ENCODE results near the gene GLG1. TPM values are rescaled to one million over a fixed set of nuclear protein-coding genes. Genes with fewer than 3 reads are reported as not detected.

GLG1 gene
- total RNA-seq, 1 donor = 191 TPM

GRCh38 chr16:74460542-74460941 is 146.4 kb downstream of the GLG1 start:
- H2AFZ ChIP-seq (ENCODE audit: low read length) = no peak overlapping the region
- peaks cover 60% of the 10 kb centered on the region for H3K36me3 ChIP-seq (ENCODE audit: insufficient read depth, low read length)
- H3K79me2 ChIP-seq (ENCODE audit: insufficient read depth, low read length) = no peaks in the 10 kb centered on the region
- peaks cover 20% of the 10 kb centered on the region for H3K4me1 ChIP-seq (ENCODE audit: insufficient read depth, low read length)
- no peak overlapping the region for H3K27ac ChIP-seq (ENCODE audit: low read depth, low read length)
- no peaks in the 10 kb centered on the region for H4K20me1 ChIP-seq (ENCODE audit: insufficient read depth, low read length)
- no peak overlapping the region for H3K4me3 ChIP-seq (ENCODE audit: insufficient read depth, low read length)
- H3K27me3 ChIP-seq (ENCODE audit: insufficient read depth, low read length) = no peaks in the 10 kb centered on the region
- no peak overlapping the region for H3K4me2 ChIP-seq (ENCODE audit: insufficient read depth, low read length)
- no peak for TF ChIP-seq CTCF (IDR thresholded peaks at IDR 0.05; ENCODE audit: extremely low read depth, low read depth, low read length)
- DNase-seq (ENCODE audit: insufficient read length, low spot score, missing footprints) = no peak
- H3K9me3 ChIP-seq (ENCODE audit: low read depth, low read length) = no peaks in the 10 kb centered on the region

GRCh38 chr16:74456290-74456625 is 150.7 kb downstream of the GLG1 start:
- Histone ChIP-seq H3K4me1 (ENCODE audit: insufficient read depth, low read length) (peaks cover 20% of the 10 kb centered on the region), H4K20me1 (ENCODE audit: insufficient read depth, low read length) (no peaks in the 10 kb centered on the region), H3K27ac (ENCODE audit: low read depth, low read length) (peak overlapping the region; percentile 89), H3K4me3 (ENCODE audit: insufficient read depth, low read length) (no peak overlapping the region), H2AFZ (ENCODE audit: low read length) (no peak overlapping the region), H3K36me3 (ENCODE audit: insufficient read depth, low read length) (peaks cover 49% of the 10 kb centered on the region), H3K27me3 (ENCODE audit: insufficient read depth, low read length) (no peaks in the 10 kb centered on the region), H3K79me2 (ENCODE audit: insufficient read depth, low read length) (no peaks in the 10 kb centered on the region), H3K4me2 (ENCODE audit: insufficient read depth, low read length) (no peak overlapping the region), H3K9me3 (ENCODE audit: low read depth, low read length) (no peaks in the 10 kb centered on the region)
- no peak for DNase-seq (ENCODE audit: insufficient read length, low spot score, missing footprints)
- no peak for TF ChIP-seq CTCF (IDR thresholded peaks at IDR 0.05; ENCODE audit: extremely low read depth, low read depth, low read length)

GRCh38 chr16:74455619-74456289 is 151.2 kb downstream of the GLG1 start:
- peak; percentile 93 for DNase-seq (ENCODE audit: insufficient read length, low spot score, missing footprints)
- Histone ChIP-seq H3K79me2 (ENCODE audit: insufficient read depth, low read length) (no peaks in the 10 kb centered on the region), H3K27ac (ENCODE audit: low read depth, low read length) (peak overlapping the region; percentile 89), H3K36me3 (ENCODE audit: insufficient read depth, low read length) (peaks cover 53% of the 10 kb centered on the region), H3K27me3 (ENCODE audit: insufficient read depth, low read length) (no peaks in the 10 kb centered on the region), H3K9me3 (ENCODE audit: low read depth, low read length) (no peaks in the 10 kb centered on the region), H3K4me3 (ENCODE audit: insufficient read depth, low read length) (no peak overlapping the region), H3K4me2 (ENCODE audit: insufficient read depth, low read length) (peak overlapping the region; percentile 21), H2AFZ (ENCODE audit: low read length) (no peak overlapping the region), H3K4me1 (ENCODE audit: insufficient read depth, low read length) (peaks cover 20% of the 10 kb centered on the region), H4K20me1 (ENCODE audit: insufficient read depth, low read length) (no peaks in the 10 kb centered on the region)
- no peak for TF ChIP-seq CTCF (IDR thresholded peaks at IDR 0.05; ENCODE audit: extremely low read depth, low read depth, low read length)

- TF ChIP-seq CTCF (IDR thresholded peaks at IDR 0.05; ENCODE audit: extremely low read depth, low read depth, low read length) = no peak
- no peak overlapping the region for H3K4me3 ChIP-seq (ENCODE audit: insufficient read depth, low read length)
- DNase-seq (ENCODE audit: insufficient read length, low spot score, missing footprints) = peak; percentile 80
- no peaks in the 10 kb centered on the region for H3K27me3 ChIP-seq (ENCODE audit: insufficient read depth, low read length)
- H3K4me1 ChIP-seq (ENCODE audit: insufficient read depth, low read length) = peaks cover 20% of the 10 kb centered on the region
- peaks cover 49% of the 10 kb centered on the region for H3K36me3 ChIP-seq (ENCODE audit: insufficient read depth, low read length)
- H3K9me3 ChIP-seq (ENCODE audit: low read depth, low read length) = no peaks in the 10 kb centered on the region
- H4K20me1 ChIP-seq (ENCODE audit: insufficient read depth, low read length) = no peaks in the 10 kb centered on the region
- peak overlapping the region; percentile 21 for H3K4me2 ChIP-seq (ENCODE audit: insufficient read depth, low read length)
- no peaks in the 10 kb centered on the region for H3K79me2 ChIP-seq (ENCODE audit: insufficient read depth, low read length)
- H2AFZ ChIP-seq (ENCODE audit: low read length) = no peak overlapping the region
- H3K27ac ChIP-seq (ENCODE audit: low read depth, low read length) = peak overlapping the region; percentile 89
These were observed 151.7 kb downstream of the GLG1 start for GRCh38 chr16:74455213-74455612.
